Measurements from ENCODE around the gene TNFRSF14. TPM values are rescaled to one million over a fixed set of nuclear protein-coding genes. Genes with fewer than 3 reads are reported as not detected.
A peak's percentile ranks its signal among the peaks of the same experiment; 100 is the strongest.

The TNFRSF14 gene
- total and polyA plus RNA-seq, 2 of the 13 experiments (the other 11 are each of a cell fraction or from before 2014, with no cell fraction given): 11.9 to 49.9 TPM

DNA sequence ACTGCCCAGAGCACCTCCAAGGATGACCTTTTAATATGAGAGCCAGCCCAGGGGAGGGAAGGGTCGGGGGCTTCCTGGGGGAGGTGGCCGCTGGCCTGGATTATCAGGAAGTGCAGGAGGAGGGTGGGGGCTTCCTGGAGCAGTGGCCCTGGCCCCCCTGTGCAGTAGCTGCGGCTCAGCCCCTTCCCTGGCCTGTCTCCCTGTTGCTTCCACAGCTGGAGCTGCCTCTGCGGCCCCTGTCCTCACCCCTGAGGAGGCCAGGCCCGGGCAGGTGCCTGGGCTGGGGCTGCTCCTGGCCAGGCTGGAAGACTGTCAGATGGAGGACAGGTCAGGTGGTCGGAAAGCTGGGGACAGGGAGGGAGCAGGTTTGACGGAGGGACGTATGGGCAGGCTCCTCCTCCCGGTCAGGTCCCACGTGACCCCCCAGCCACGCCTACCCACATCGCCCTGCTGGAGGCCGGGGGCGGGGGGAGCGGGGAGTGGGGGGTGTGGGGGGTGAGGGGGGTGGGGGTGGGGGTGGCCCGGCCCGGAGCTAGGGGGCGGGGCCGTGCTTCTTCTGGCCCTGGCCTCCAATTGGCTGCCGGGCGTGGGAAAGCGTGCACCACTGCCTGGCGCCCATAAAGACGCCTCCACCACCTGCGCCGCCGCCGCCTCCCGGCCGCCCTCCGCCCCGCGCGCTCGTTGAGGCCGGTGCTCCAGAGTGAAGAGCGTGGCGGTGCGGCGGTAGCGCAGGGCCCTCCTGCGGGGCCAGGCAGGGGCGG lies 10.2 kb upstream of the TNFRSF14 start (continued):
- peak; percentile 11 for TF ChIP-seq XRCC5 (optimal IDR thresholded peaks at IDR 0.05; ENCODE audit: low read length)
- 0 out of 2 replicates have a peak, but pooled peaks have one; percentile 51 for TF ChIP-seq KLF6 (CRISPR knock-in tag; IDR thresholded peaks at IDR 0.05)
- no peak; the same call in 1 of the 2 replicates for TF ChIP-seq CCDC6 (CRISPR knock-in tag; IDR thresholded peaks at IDR 0.05)
- TF ChIP-seq, protein P1, sequence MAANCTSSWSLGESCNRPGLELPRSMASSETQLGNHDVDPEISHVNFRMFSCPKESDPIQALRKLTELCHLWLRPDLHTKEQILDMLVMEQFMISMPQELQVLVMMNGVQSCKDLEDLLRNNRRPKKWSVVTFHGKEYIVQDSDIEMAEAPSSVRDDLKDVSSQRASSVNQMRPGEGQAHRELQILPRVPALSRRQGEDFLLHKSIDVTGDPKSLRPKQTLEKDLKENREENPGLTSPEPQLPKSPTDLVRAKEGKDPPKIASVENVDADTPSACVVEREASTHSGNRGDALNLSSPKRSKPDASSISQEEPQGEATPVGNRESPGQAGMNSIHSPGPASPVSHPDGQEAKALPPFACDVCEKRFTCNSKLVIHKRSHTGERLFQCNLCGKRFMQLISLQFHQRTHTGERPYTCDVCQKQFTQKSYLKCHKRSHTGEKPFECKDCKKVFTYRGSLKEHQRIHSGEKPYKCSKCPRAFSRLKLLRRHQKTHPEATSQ (CRISPR knock-in tag; IDR thresholded peaks at IDR 0.05; ENCODE audit: borderline replicate concordance): no peak
- TF ChIP-seq TCF7L2 (IDR thresholded peaks at IDR 0.05; ENCODE audit: low read depth, low read length): no peak
- TF ChIP-seq CREM (IDR thresholded peaks at IDR 0.05): no peak
- TF ChIP-seq CREM (CRISPR knock-in tag; IDR thresholded peaks at IDR 0.05): no peak
- TF ChIP-seq ETV5 (CRISPR knock-in tag; IDR thresholded peaks at IDR 0.05; ENCODE audit: borderline replicate concordance): no peak; the same call in 1 of the 2 replicates
- no peak; the same call in 1 of the 2 replicates for TF ChIP-seq BCL6 (CRISPR knock-in tag; IDR thresholded peaks at IDR 0.05)
- TF ChIP-seq ZC3H13 (CRISPR knock-in tag; IDR thresholded peaks at IDR 0.05): no peak
- TF ChIP-seq, protein P2, sequence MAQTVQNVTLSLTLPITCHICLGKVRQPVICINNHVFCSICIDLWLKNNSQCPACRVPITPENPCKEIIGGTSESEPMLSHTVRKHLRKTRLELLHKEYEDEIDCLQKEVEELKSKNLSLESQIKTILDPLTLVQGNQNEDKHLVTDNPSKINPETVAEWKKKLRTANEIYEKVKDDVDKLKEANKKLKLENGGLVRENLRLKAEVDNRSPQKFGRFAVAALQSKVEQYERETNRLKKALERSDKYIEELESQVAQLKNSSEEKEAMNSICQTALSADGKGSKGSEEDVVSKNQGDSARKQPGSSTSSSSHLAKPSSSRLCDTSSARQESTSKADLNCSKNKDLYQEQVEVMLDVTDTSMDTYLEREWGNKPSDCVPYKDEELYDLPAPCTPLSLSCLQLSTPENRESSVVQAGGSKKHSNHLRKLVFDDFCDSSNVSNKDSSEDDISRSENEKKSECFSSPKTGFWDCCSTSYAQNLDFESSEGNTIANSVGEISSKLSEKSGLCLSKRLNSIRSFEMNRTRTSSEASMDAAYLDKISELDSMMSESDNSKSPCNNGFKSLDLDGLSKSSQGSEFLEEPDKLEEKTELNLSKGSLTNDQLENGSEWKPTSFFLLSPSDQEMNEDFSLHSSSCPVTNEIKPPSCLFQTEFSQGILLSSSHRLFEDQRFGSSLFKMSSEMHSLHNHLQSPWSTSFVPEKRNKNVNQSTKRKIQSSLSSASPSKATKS (CRISPR knock-in tag; IDR thresholded peaks at IDR 0.05): no peak
- no peak for TF ChIP-seq ZNF326 (CRISPR knock-in tag; IDR thresholded peaks at IDR 0.05; ENCODE audit: borderline replicate concordance)
- no peak for TF ChIP-seq SRY (CRISPR knock-in tag; IDR thresholded peaks at IDR 0.05)
- TF ChIP-seq RBM22 (optimal IDR thresholded peaks at IDR 0.05; ENCODE audit: low read length): no peak
- TF ChIP-seq KLF11 (CRISPR knock-in tag; IDR thresholded peaks at IDR 0.05): no peak
- TF ChIP-seq, protein P3, sequence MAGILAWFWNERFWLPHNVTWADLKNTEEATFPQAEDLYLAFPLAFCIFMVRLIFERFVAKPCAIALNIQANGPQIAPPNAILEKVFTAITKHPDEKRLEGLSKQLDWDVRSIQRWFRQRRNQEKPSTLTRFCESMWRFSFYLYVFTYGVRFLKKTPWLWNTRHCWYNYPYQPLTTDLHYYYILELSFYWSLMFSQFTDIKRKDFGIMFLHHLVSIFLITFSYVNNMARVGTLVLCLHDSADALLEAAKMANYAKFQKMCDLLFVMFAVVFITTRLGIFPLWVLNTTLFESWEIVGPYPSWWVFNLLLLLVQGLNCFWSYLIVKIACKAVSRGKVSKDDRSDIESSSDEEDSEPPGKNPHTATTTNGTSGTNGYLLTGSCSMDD (CRISPR knock-in tag; IDR thresholded peaks at IDR 0.05): no peak
- no peak for TF ChIP-seq RELA (CRISPR knock-in tag; IDR thresholded peaks at IDR 0.05)
- TF ChIP-seq, protein P4, sequence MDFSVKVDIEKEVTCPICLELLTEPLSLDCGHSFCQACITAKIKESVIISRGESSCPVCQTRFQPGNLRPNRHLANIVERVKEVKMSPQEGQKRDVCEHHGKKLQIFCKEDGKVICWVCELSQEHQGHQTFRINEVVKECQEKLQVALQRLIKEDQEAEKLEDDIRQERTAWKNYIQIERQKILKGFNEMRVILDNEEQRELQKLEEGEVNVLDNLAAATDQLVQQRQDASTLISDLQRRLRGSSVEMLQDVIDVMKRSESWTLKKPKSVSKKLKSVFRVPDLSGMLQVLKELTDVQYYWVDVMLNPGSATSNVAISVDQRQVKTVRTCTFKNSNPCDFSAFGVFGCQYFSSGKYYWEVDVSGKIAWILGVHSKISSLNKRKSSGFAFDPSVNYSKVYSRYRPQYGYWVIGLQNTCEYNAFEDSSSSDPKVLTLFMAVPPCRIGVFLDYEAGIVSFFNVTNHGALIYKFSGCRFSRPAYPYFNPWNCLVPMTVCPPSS (IDR thresholded peaks at IDR 0.05): no peak
- TF ChIP-seq ZNF451 (CRISPR knock-in tag; IDR thresholded peaks at IDR 0.05): no peak; the same call in 1 of the 2 replicates
- no peak for TF ChIP-seq NFE2L2 (IDR thresholded peaks at IDR 0.05; ENCODE audit: low read length)
- peak; percentile 17 for TF ChIP-seq ZEB1 (IDR thresholded peaks at IDR 0.05; ENCODE audit: insufficient replicate concordance, low read depth)
- TF ChIP-seq, protein P5, sequence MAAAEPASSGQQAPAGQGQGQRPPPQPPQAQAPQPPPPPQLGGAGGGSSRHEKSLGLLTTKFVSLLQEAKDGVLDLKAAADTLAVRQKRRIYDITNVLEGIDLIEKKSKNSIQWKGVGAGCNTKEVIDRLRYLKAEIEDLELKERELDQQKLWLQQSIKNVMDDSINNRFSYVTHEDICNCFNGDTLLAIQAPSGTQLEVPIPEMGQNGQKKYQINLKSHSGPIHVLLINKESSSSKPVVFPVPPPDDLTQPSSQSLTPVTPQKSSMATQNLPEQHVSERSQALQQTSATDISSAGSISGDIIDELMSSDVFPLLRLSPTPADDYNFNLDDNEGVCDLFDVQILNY (CRISPR knock-in tag; conservative IDR thresholded peaks at IDR 0.05): no peak
- TF ChIP-seq ZNF629 (CRISPR knock-in tag; conservative IDR thresholded peaks at IDR 0.05): no peak

All from HepG2 (cell line).